Erythroblast (primary cell): Measurements from ENCODE around the gene FAM229B.
A peak's percentile ranks its signal among the peaks of the same experiment; 100 is the strongest.
"Not testable (repeated sequence)": the region's sequence is repeated elsewhere in the genome, so short reads cannot be mapped to it uniquely, and the experiment has no call there.

Experiments used
- DNase-seq, 2 experiments: peaks; one replicate each; lab custom pipeline; 2025; lab: John Stamatoyannopoulos, UW
- GATA1 ChIP-seq: IDR thresholded peaks from 2 replicates; pipeline ENCODE4 v1.6.1; 2011; ENCODE audit warnings: low read depth, mild to moderate bottlenecking, control low read depth, low read length, moderate library complexity
- POLR2A ChIP-seq: IDR thresholded peaks from 2 replicates; pipeline ENCODE4 v1.6.1; 2011; ENCODE audit warnings: mild to moderate bottlenecking, low read length

FAM229B gene

DNA sequence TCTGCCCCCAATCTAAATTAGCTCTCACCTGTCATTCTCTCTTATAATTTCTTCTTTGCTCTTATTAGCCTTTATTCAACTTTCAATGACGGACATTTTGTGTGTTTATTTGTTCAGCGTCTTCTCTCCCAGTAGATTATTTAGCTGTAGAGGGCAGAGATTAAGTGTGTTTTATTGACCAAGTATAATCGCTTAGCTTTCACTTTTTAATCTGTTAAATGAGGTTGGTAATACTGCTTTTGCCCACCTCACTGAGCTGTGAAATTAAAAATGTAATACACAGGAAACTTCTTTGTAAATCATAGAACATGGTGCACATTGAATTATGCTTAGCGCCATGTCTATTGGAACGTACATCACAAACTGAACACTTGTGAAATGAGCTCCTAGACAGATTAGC, 37.0 kb upstream of the FAM229B start:
- no peak for TF ChIP-seq POLR2A
- no peak for TF ChIP-seq GATA1
- no peak for DNase-seq

DNA sequence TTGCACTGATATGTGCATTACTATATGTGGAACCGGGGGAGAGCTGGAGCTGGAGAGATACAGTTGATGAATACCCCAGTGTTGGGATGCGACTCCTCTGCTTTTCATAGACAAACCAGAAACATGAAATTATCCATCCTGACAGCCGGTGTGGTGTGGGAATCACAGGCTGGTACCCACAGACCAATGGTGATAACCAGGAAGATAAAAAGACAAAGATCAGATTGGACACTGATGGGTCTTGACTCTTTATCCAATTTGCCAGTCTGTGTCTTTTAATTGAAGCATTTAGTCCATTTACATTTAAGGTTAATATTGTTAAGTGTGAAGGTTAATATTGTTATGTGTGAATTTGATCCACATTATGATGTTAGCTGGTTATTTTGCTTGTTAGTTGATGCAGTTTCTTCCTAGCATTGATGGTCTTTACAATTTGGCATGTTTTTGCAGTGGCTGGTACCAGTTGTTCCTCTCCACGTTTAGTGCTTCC, 36.1 kb upstream of the FAM229B start:
- DNase-seq = not testable (repeated sequence)

DNA sequence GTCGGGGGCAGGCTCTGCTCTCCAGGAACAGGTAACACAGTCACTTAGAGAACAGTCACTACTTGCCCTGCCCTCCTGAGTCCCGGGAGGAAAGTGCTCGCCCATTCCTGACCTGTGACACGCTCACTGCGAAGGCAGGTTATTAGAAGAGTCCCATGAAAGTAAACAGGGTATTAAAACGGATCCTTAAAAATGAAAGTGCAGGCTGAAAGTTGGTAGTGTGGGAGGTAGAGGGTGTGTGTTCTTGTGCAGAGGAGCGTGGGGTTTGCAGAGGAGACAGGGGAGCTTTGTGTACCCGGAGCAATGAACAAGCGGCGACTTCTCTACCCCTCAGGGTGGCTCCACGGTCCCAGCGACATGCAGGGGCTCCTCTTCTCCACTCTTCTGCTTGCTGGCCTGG, 33.4 kb upstream of the FAM229B start, which contains the start of gene CCN6:
CCN6 (plus strand) TSS at position 104 of the 400 bp plus-strand sequence; CDS start at position 358, 254 bp downstream.
- no peak for TF ChIP-seq GATA1
- TF ChIP-seq POLR2A = no peak
- no peak for DNase-seq

GRCh38 chr6:112054555-112055190, 32.7 kb upstream of the FAM229B start:
- DNase-seq = no peak
- TF ChIP-seq POLR2A = no peak
- TF ChIP-seq GATA1 = no peak

DNA sequence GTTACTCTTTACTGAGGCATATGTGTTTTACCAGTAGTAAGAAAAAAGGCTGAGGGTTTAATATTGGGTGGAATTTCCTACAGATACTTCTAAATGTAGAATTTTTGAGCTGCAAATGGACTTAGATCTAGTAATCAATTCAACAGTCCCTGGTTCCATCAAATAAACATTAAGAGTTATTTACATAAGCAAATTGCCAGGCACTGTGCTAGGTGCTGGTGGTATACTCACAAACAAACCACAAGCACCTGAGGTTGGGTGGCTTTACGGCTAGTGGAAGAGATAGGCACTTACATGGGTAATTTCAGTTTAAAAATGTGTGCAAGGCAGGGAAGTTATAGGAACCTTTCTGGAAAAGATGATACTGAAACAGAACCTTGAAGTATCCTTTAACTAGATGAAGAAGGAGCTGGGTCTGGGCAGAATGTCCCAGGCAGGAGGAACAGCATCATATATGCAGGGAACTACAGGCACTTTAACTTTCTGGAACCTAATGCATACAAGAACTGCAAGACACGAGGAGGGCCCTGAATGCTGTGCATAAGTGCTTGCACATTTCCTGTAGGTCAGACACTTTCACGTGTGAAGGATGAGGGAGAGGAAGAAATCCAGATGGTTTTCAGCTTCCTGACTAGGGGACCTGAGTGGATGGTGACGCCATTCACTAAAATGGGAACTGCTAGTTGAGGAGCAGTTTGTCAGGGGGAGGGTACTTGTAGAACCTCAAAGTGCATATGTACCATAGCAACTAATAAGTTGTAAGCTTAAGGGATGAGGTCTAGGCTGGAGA, 29.0 kb upstream of the FAM229B start:
- no peak for DNase-seq
- TF ChIP-seq GATA1 = no peak
- TF ChIP-seq POLR2A = no peak

GRCh38 chr6:112061605-112062004, 25.8 kb upstream of the FAM229B start:
- DNase-seq = no peak
- TF ChIP-seq POLR2A (no peak), GATA1 (no peak)

DNA sequence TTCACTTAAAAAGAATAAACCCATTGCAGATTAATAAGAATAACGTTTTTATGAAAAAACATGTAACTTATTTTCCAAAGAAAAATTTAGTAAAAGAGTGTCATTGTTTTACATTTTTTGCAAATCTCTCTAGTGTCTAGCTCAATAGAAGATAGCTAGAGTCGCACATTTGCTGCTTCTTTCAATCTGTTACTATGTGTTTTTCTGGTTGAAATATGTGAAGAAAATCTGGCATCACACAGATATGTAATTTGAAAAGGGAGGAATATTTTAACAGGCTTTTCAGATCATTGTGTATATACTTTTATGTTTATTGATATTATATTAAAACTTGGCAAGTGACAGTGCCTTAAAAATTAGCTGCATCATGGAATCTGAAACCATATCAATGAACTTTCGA, 24.4 kb upstream of the FAM229B start:
- TF ChIP-seq GATA1 (no peak), POLR2A (no peak)
- DNase-seq = no peak

GRCh38 chr6:112065426-112065986, 21.9 kb upstream of the FAM229B start:
- no peak for TF ChIP-seq POLR2A
- no peak for TF ChIP-seq GATA1
- DNase-seq = no peak

DNA sequence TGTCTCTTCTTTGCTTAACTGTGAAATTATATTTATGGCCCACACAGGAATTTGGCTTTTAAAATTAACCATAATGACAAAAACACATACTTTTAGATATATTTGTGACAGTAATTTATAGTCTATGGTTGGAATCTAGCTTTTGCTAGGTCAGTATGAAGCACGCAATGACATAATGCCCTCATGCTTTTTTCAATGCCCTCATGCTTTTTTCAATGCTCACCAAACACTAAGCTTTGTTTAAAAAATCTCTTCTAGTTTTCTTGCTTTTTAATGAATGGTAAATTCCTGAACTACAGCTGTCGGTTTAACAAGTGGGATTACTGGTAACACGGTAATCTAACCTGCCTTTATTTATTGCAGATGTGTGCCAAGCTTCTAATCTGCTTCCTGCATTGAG, 20.8 kb upstream of the FAM229B start:
- DNase-seq = no peak
- no peak for TF ChIP-seq POLR2A
- TF ChIP-seq GATA1 = no peak

DNA sequence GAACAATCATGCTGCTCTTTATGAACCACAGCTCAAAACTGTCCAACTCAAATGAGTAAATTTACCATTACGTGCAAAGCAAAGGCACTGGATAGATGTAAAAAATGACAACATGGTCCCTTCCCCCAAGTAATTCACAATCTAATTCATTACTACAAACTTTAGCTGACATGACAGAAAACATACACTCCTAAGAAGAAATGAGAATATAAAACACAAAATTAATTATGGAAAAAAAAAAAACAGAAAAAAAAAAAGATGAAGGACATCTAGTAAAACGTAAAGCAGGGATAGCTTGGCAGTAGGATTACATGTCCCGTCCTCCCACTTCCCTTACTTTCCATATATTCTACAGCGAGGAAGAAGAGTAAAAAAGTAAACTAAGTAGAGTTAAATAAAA, 5.8 kb upstream of the FAM229B start:
- TF ChIP-seq POLR2A (no peak), GATA1 (no peak)
- no peak for DNase-seq

GRCh38 chr6:112085286-112086065, 1.9 kb upstream of the FAM229B start:
- peak; percentile 4 to 11 for DNase-seq

DNA sequence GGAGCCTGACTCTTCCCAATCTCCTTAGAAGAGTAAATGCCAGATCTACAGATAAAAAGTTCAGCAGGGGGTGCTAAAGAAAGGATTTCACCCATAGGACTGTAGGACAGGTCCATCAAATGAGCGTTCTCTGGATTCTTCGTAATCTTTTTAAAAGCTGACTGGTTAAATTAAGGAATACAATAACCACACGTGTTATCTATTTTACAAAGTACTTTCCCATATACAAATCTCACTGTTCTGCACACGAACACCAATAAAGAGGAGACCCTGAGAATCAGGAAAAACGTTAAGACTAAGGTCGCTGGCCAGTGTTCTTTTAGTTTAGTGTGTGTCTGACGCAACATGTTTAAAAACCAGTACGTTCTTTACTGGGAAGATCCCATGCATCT, 651 bp upstream of the FAM229B start:
- no peak for TF ChIP-seq POLR2A
- TF ChIP-seq GATA1 = no peak
- peak; percentile 54 to 63 for DNase-seq

More at GRCh38 chr6:112085286-112086065, 1.9 kb upstream of the FAM229B start:
- TF ChIP-seq POLR2A (no peak), GATA1 (no peak)

DNA sequence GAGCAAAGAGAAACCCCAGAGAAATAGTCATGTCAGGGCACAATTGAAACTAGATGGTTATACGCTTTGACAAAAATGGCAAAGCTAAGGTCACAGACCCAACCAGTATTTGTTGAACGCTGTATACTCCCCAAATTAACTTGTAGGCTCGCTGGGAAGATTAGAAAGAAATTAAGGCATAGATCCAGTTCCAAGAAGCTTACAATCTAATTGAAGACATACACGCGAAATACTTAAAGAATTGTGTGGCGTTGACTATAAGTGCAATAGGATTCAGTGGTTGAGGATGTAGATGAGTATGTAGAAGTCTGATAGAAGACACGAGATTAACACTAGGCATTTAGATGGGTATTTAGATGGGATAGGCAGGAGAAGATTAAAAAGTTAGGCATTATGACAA, 525 bp downstream of the FAM229B start:
- peak in 1 of 2 experiments; percentile 43 for DNase-seq
- no peak for TF ChIP-seq POLR2A
- no peak for TF ChIP-seq GATA1

DNA sequence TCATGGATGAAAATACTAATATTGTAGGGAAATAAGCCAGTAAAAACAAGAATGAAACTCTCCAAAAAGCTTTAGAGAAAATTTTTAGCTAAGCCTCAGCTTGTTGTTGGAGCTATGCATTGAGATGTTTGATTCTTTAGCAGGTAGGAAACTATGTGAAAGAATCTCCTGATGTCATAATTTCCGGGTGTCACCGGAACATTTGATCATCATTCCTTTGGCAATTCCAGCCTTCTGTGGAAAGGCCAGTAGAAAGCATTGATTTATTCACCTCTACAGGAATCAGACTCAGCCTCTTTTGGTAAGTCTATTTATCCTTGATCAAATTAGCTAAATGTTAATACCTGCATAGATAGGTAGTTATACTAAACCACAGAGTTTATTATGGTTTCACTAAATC, 9.5 kb downstream of the FAM229B start:
- no peak for DNase-seq

DNA sequence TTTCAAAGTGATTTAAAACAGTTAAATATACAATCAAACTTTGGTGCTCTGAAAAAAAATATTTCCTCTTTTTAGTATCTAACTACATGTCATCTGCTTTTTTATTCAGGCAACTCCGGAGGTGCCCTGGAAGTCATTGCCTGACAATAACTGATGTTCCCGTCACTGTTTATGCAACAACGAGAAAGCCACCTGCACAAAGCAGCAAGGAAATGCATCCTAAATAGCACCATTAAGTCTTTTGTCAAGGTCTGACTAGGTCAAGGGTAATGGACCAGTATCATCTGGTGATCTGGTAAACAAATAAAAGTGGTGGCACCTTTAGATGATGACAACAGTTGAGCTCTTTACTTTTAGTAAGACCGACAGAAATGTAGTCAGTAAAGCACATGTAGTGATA, 13.2 kb downstream of the FAM229B start:
- TF ChIP-seq GATA1 = no peak
- no peak for TF ChIP-seq POLR2A
- no peak for DNase-seq

More for the DNA sequence above, 9.5 kb downstream of the FAM229B start:
- TF ChIP-seq POLR2A = no peak
- TF ChIP-seq GATA1 = no peak

- DNase-seq = not testable (repeated sequence)
These were observed 18.6 kb downstream of the FAM229B start for GRCh38 chr6:112106026-112106425.
